ENCODE results near the gene VMO1. TPM values are rescaled to one million over a fixed set of nuclear protein-coding genes. Genes with fewer than 3 reads are reported as not detected.

VMO1 gene
- polyA plus RNA-seq, 3 donors = 0.54 to 2.1 (median 0.79) TPM

Other genes starting within 250 kb of the VMO1 start
- gene MYBBP1A, start 231.0 kb downstream of the VMO1 start, polyA plus RNA-seq = 10 to 100 TPM in 1 of 3 donors, 1 to 10 TPM in 2; 4.2 to 22.3 (median 5.3) TPM
- gene GGT6, start 225.8 kb downstream of the VMO1 start, polyA plus RNA-seq = not detected
- gene SMTNL2, start 201.8 kb downstream of the VMO1 start, polyA plus RNA-seq = under 1 TPM in 1 of 3 donors, not detected in 2; 0.08 TPM
- gene ALOX15, start 144.7 kb downstream of the VMO1 start, polyA plus RNA-seq = under 1 TPM in 2 of 3 donors, not detected in 1; 0.05 to 0.13 TPM
- 10 to 100 TPM in 1 of 3 donors, 1 to 10 TPM in 2; 1.3 to 11.2 (median 2.6) TPM for gene PELP1, start 82.2 kb downstream of the VMO1 start, polyA plus RNA-seq
- gene ARRB2, start 75.7 kb downstream of the VMO1 start, polyA plus RNA-seq = 100 to 1,000 TPM; 134 to 760 (median 150) TPM
- 10 to 100 TPM; 22.1 to 35.7 (median 25.5) TPM for gene MED11, start 54.9 kb downstream of the VMO1 start, polyA plus RNA-seq
- gene ZMYND15, start 46.5 kb downstream of the VMO1 start, polyA plus RNA-seq = 10 to 100 TPM in 1 of 3 donors, 1 to 10 TPM in 1, under 1 TPM in 1; 0.97 to 13.6 (median 1.2) TPM
- gene CXCL16, start 46.4 kb downstream of the VMO1 start, polyA plus RNA-seq = 100 to 1,000 TPM in 2 of 3 donors, 10 to 100 TPM in 1; 68.1 to 204 (median 103) TPM
- not detected for gene TM4SF5, start 14.5 kb downstream of the VMO1 start, polyA plus RNA-seq
- 1 to 10 TPM in 2 of 3 donors, under 1 TPM in 1; 0.27 to 2.1 (median 1.5) TPM for gene GLTPD2, start 2.6 kb upstream of the VMO1 start, polyA plus RNA-seq
- gene PSMB6, start 9.8 kb upstream of the VMO1 start, polyA plus RNA-seq = 100 to 1,000 TPM; 134 to 364 (median 361) TPM
- gene PLD2, start 20.8 kb upstream of the VMO1 start, polyA plus RNA-seq = 100 to 1,000 TPM in 1 of 3 donors, 1 to 10 TPM in 2; 3.5 to 122 (median 4.0) TPM
- gene MINK1, start 47.0 kb upstream of the VMO1 start, polyA plus RNA-seq = 100 to 1,000 TPM in 1 of 3 donors, 1 to 10 TPM in 2; 3.2 to 159 (median 7.2) TPM
- 1 to 10 TPM; 1.9 to 5.1 (median 4.2) TPM for gene C17orf107, start 113.2 kb upstream of the VMO1 start, polyA plus RNA-seq
- gene CHRNE, start 116.7 kb upstream of the VMO1 start, polyA plus RNA-seq = 10 to 100 TPM in 1 of 3 donors, 1 to 10 TPM in 1, under 1 TPM in 1; 0.54 to 12.6 (median 2.1) TPM
- under 1 TPM in 2 of 3 donors, not detected in 1; 0.24 to 0.29 TPM for gene GP1BA, start 145.9 kb upstream of the VMO1 start, polyA plus RNA-seq
- 100 to 1,000 TPM in 2 of 3 donors, 10 to 100 TPM in 1; 65.2 to 138 (median 111) TPM for gene SLC25A11, start 153.7 kb upstream of the VMO1 start, polyA plus RNA-seq
- gene RNF167, start 153.9 kb upstream of the VMO1 start, polyA plus RNA-seq = 100 to 1,000 TPM in 1 of 3 donors, 10 to 100 TPM in 2; 17.2 to 105 (median 20.6) TPM
- 1,000 to 10,000 TPM in 2 of 3 donors, 100 to 1,000 TPM in 1; 842 to 1,613 (median 1,582) TPM for gene PFN1, start 162.2 kb upstream of the VMO1 start, polyA plus RNA-seq
- 10 to 100 TPM in 1 of 3 donors, under 1 TPM in 2; 0.36 to 14.2 (median 0.60) TPM for gene ENO3, start 164.8 kb upstream of the VMO1 start, polyA plus RNA-seq
- gene SPAG7, start 181.5 kb upstream of the VMO1 start, polyA plus RNA-seq = 10 to 100 TPM; 75.6 to 96.7 (median 85.1) TPM
- 10 to 100 TPM in 1 of 3 donors, 1 to 10 TPM in 2; 7.1 to 88.9 (median 7.6) TPM for gene CAMTA2, start 201.3 kb upstream of the VMO1 start, polyA plus RNA-seq
- under 1 TPM; 0.38 to 0.52 (median 0.44) TPM for gene INCA1, start 211.2 kb upstream of the VMO1 start, polyA plus RNA-seq
- 10 to 100 TPM in 1 of 3 donors, 1 to 10 TPM in 2; 3.6 to 12.0 (median 3.9) TPM for gene KIF1C, start 211.6 kb upstream of the VMO1 start, polyA plus RNA-seq
- not detected for gene SLC52A1, start 249.1 kb upstream of the VMO1 start, polyA plus RNA-seq